ENCODE results near the gene ITPKA.

The ITPKA gene

DNA sequence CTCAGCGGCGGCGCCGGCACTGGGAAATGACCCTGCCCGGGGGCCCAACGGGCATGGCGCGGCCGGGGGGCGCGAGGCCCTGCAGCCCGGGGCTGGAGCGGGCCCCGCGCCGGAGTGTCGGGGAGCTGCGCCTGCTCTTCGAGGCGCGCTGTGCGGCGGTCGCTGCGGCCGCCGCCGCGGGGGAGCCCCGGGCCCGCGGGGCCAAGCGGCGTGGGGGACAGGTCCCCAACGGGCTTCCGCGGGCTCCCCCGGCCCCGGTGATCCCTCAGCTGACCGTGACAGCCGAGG, 172 bp downstream of the ITPKA start:
- H4K20me1 ChIP-seq (ENCODE audit: insufficient read depth, low read length), result peaks cover 4% of the 10 kb centered on the region; the same call in 1 of the 2 replicates
- H3K4me2 ChIP-seq (ENCODE audit: insufficient read depth, low read length), result peak overlapping the region; percentile 98
- peak overlapping the region; percentile 24 to 76; a peak in 3 of 4 replicates for H3K4me3 ChIP-seq (ENCODE audit: low read depth in 1 of 2, low read length in 2 of 2)
- peaks cover 26% of the 10 kb centered on the region for H3K4me1 ChIP-seq (ENCODE audit: insufficient read depth, low read length)
- no peak overlapping the region for H3K27ac ChIP-seq (ENCODE audit: low read length)
- DNase-seq (no peak), ATAC-seq (ENCODE audit: insufficient read depth, low read depth) (no peak)
- TF ChIP-seq, protein P1, sequence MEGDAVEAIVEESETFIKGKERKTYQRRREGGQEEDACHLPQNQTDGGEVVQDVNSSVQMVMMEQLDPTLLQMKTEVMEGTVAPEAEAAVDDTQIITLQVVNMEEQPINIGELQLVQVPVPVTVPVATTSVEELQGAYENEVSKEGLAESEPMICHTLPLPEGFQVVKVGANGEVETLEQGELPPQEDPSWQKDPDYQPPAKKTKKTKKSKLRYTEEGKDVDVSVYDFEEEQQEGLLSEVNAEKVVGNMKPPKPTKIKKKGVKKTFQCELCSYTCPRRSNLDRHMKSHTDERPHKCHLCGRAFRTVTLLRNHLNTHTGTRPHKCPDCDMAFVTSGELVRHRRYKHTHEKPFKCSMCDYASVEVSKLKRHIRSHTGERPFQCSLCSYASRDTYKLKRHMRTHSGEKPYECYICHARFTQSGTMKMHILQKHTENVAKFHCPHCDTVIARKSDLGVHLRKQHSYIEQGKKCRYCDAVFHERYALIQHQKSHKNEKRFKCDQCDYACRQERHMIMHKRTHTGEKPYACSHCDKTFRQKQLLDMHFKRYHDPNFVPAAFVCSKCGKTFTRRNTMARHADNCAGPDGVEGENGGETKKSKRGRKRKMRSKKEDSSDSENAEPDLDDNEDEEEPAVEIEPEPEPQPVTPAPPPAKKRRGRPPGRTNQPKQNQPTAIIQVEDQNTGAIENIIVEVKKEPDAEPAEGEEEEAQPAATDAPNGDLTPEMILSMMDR (IDR thresholded peaks at IDR 0.05; ENCODE audit: borderline replicate concordance, extremely low read depth, low read length, poor library complexity, severe bottlenecking), result no peak
- TF ChIP-seq EZH2 (IDR thresholded peaks at IDR 0.05; ENCODE audit: borderline replicate concordance, low read depth, low read length, severe bottlenecking), result no peak
- no peaks in the 10 kb centered on the region for H3K79me2 ChIP-seq (ENCODE audit: insufficient read depth, low read length)
- H3K9me3 ChIP-seq (ENCODE audit: insufficient read depth, low read length, severe bottlenecking), result no peaks in the 10 kb centered on the region
- H3K27me3 ChIP-seq (ENCODE audit: insufficient read depth, low read length, poor library complexity), result peaks cover 9% of the 10 kb centered on the region
- H2AFZ ChIP-seq (ENCODE audit: low read depth, low read length), result peak overlapping the region; percentile 79
- peak overlapping the region; percentile 94 for H3K9ac ChIP-seq (ENCODE audit: low read depth, low read length)
- H3K36me3 ChIP-seq (ENCODE audit: insufficient read depth, low read length), result no peaks in the 10 kb centered on the region

DNA sequence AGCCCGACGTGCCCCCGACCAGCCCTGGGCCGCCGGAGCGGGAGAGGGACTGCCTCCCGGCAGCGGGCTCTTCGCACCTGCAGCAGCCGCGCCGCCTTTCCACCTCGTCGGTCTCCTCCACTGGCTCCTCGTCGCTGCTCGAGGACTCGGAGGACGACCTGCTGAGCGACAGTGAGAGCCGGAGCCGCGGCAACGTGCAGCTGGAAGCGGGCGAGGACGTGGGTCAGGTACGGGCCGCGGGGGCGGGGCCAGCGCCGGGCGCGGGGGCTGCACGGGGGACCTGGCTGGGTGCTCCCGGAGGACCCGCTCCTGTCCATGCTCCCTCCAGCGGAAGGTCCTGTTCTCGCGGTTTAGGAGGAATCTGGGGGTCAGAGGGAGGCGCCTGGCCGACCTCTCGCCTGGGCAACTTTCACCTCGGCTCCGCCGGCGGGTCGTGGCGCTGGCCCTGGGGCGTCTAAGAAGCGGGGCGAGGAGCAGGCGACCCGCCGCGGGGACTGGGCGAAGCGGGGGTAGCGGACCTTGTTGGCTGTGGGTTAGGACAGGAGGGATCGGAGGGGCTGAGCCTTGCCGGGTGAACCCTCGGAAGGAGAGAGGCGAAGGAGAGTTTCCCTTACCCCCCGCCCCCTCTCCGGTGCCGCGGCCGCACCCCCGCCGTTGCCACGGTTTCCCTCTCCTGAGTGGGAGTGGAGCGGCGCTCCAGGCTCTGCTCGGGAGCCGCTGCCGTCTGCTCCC, 682 bp downstream of the ITPKA start:
- Histone ChIP-seq H3K4me1 (ENCODE audit: insufficient read depth, low read length) (peaks cover 26% of the 10 kb centered on the region), H4K20me1 (ENCODE audit: insufficient read depth, low read length) (peaks cover 4% of the 10 kb centered on the region; the same call in 1 of the 2 replicates), H3K27me3 (ENCODE audit: insufficient read depth, low read length, poor library complexity) (peaks cover 9% of the 10 kb centered on the region), H2AFZ (ENCODE audit: low read depth, low read length) (peak overlapping the region; percentile 79), H3K4me2 (ENCODE audit: insufficient read depth, low read length) (peak overlapping the region; percentile 98), H3K9ac (ENCODE audit: low read depth, low read length) (peak overlapping the region; percentile 94), H3K9me3 (ENCODE audit: insufficient read depth, low read length, severe bottlenecking) (no peaks in the 10 kb centered on the region), H3K4me3 (ENCODE audit: low read depth in 1 of 2, low read length in 2 of 2) (peak overlapping the region; percentile 24 to 76; a peak in 3 of 4 replicates), H3K79me2 (ENCODE audit: insufficient read depth, low read length) (no peaks in the 10 kb centered on the region), H3K27ac (ENCODE audit: low read length) (no peak overlapping the region), H3K36me3 (ENCODE audit: insufficient read depth, low read length) (no peaks in the 10 kb centered on the region)
- ATAC-seq (ENCODE audit: insufficient read depth, low read depth), result peak; percentile 31; the same call in 2 of the 3 replicates
- TF ChIP-seq, protein P1 (IDR thresholded peaks at IDR 0.05; ENCODE audit: borderline replicate concordance, extremely low read depth, low read length, poor library complexity, severe bottlenecking), result no peak
- no peak for TF ChIP-seq EZH2 (IDR thresholded peaks at IDR 0.05; ENCODE audit: borderline replicate concordance, low read depth, low read length, severe bottlenecking)
- DNase-seq, result peak; percentile 55

DNA sequence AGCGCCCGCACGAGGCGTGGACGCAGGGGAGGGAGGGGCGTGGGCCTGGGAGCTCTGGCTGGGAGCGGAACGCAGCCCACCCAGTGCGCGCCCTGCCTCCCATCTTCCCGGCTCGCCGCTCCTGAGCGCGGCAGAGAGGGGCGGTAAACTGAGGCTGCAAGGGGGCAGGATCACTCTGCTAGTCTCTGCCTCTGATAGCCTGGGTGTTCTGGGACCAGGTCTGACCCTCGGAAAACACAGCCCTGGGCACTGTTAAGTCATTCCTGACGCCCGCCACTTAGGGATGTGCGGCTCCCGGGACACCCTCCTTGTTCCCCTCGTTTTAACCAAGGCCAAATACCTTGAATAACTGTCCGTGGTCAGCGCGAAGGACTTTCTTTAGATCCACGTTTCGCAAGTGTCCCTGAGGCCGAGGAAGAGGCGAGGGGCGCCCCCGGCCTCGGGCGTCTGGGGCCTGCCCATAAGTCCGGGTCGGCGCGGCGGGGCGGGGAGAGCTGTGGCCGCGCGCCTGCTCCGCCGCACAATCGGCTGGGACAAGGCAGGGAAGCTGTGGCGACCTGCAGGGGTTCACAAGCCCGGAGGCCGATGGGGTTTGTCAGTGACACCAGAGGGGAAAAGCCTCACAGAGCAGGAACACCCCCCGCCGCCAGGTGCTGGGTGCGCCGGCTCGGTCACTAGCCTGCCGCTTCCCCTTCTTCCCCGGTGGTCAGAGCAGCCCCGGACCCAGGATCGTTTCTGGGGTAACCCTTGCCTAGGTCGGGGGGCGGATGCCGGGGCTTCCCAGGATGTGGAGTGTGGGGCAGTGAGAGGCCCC, 1.5 kb downstream of the ITPKA start:
- ATAC-seq (ENCODE audit: insufficient read depth, low read depth) (no peak), DNase-seq (no peak)
- Histone ChIP-seq H3K36me3 (ENCODE audit: insufficient read depth, low read length) (no peaks in the 10 kb centered on the region), H3K9ac (ENCODE audit: low read depth, low read length) (no peak overlapping the region; the same call in 1 of the 2 replicates), H4K20me1 (ENCODE audit: insufficient read depth, low read length) (peaks cover 4% of the 10 kb centered on the region; the same call in 1 of the 2 replicates), H3K27me3 (ENCODE audit: insufficient read depth, low read length, poor library complexity) (peaks cover 9% of the 10 kb centered on the region), H2AFZ (ENCODE audit: low read depth, low read length) (no peak overlapping the region), H3K4me3 (ENCODE audit: low read depth in 1 of 2, low read length in 2 of 2) (no peak overlapping the region), H3K9me3 (ENCODE audit: insufficient read depth, low read length, severe bottlenecking) (no peaks in the 10 kb centered on the region), H3K27ac (ENCODE audit: low read length) (no peak overlapping the region), H3K4me2 (ENCODE audit: insufficient read depth, low read length) (peak overlapping the region; percentile 98), H3K79me2 (ENCODE audit: insufficient read depth, low read length) (no peaks in the 10 kb centered on the region), H3K4me1 (ENCODE audit: insufficient read depth, low read length) (peaks cover 26% of the 10 kb centered on the region)
- TF ChIP-seq EZH2 (IDR thresholded peaks at IDR 0.05; ENCODE audit: borderline replicate concordance, low read depth, low read length, severe bottlenecking), result no peak
- TF ChIP-seq, protein P1 (IDR thresholded peaks at IDR 0.05; ENCODE audit: borderline replicate concordance, extremely low read depth, low read length, poor library complexity, severe bottlenecking), result no peak
